Measurements from ENCODE around the gene LIPN. TPM values are rescaled to one million over a fixed set of nuclear protein-coding genes. Genes with fewer than 3 reads are reported as not detected.

The LIPN gene
- total and polyA plus RNA-seq, 4 donors: 0.30 TPM; not detected in 3

- 100% methylated on average over 1 of the region's 6 CpGs for WGBS (ENCODE audit: insufficient coverage)
- Histone ChIP-seq H3K36me3 (ENCODE audit: control insufficient read depth, insufficient read depth, low read length) (no peaks in the 10 kb centered on the region), H3K4me3 (ENCODE audit: low read depth, low read length) (no peak overlapping the region), H3K4me1 (ENCODE audit: control insufficient read depth, insufficient read depth, low read length) (no peaks in the 10 kb centered on the region), H3K27me3 (ENCODE audit: control insufficient read depth, insufficient read depth, low read length) (no peaks in the 10 kb centered on the region), H3K27ac (ENCODE audit: low read depth, low read length) (no peak overlapping the region), H3K9me3 (ENCODE audit: control insufficient read depth, insufficient read depth, low read length) (no peaks in the 10 kb centered on the region)
- DNase-seq (ENCODE audit: low read depth in 4 of 6, low spot score in 6 of 6): no peak
Observed at GRCh38 chr10:88813200-88813599, 53.4 kb downstream of the LIPN start.

DNA sequence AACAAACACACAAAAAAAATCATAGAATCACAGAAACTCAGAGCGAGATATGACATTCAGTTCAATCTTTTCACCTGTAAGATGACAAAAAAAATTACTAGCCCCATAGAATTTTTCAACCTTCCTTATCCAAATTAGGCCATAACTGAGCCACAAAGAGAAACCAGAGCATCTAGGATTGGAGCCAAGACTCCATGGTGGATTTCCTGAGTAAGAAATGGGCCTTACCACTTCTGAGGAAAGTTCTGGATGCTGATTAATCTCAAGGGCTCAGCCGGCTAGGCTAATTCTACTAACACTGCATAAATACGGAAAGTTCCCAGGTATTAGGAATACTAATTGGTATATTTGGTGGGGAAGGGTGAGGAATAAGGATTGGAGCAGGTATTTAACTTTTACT, 59.5 kb downstream of the LIPN start:
- Histone ChIP-seq H3K36me3 (ENCODE audit: control insufficient read depth, insufficient read depth, low read length) (no peaks in the 10 kb centered on the region), H3K9me3 (ENCODE audit: control insufficient read depth, insufficient read depth, low read length) (no peaks in the 10 kb centered on the region), H3K4me1 (ENCODE audit: control insufficient read depth, insufficient read depth, low read length) (no peaks in the 10 kb centered on the region), H3K27ac (ENCODE audit: low read depth, low read length) (no peak overlapping the region), H3K4me3 (ENCODE audit: low read depth, low read length) (no peak overlapping the region), H3K27me3 (ENCODE audit: control insufficient read depth, insufficient read depth, low read length) (no peaks in the 10 kb centered on the region)
- 82% methylated on average over 3 of the region's 3 CpGs for WGBS (ENCODE audit: insufficient coverage)
- no peak for DNase-seq (ENCODE audit: low read depth in 4 of 6, low spot score in 6 of 6)

- no peaks in the 10 kb centered on the region for H3K4me1 ChIP-seq (ENCODE audit: control insufficient read depth, insufficient read depth, low read length)
- no peak overlapping the region for H3K27ac ChIP-seq (ENCODE audit: low read depth, low read length)
- no peak overlapping the region for H3K4me3 ChIP-seq (ENCODE audit: low read depth, low read length)
- H3K36me3 ChIP-seq (ENCODE audit: control insufficient read depth, insufficient read depth, low read length): no peaks in the 10 kb centered on the region
- no peaks in the 10 kb centered on the region for H3K9me3 ChIP-seq (ENCODE audit: control insufficient read depth, insufficient read depth, low read length)
- peak in 5 of 6 donors; percentile 7 to 74 (median 22) for DNase-seq (ENCODE audit: low read depth in 4 of 6, low spot score in 6 of 6)
- no peaks in the 10 kb centered on the region for H3K27me3 ChIP-seq (ENCODE audit: control insufficient read depth, insufficient read depth, low read length)
Observed at GRCh38 chr10:88820748-88821401, 61.1 kb downstream of the LIPN start.

- DNase-seq (ENCODE audit: low read depth in 4 of 6, low spot score in 6 of 6): no peak
- no peaks in the 10 kb centered on the region for H3K4me1 ChIP-seq (ENCODE audit: control insufficient read depth, insufficient read depth, low read length)
Observed at GRCh38 chr10:88826388-88826787, 66.6 kb downstream of the LIPN start.

GRCh38 chr10:88827671-88828070, 67.9 kb downstream of the LIPN start:
- no peaks in the 10 kb centered on the region for H3K36me3 ChIP-seq (ENCODE audit: control insufficient read depth, insufficient read depth, low read length)
- H3K27me3 ChIP-seq (ENCODE audit: control insufficient read depth, insufficient read depth, low read length): no peaks in the 10 kb centered on the region
- WGBS (ENCODE audit: insufficient coverage): no CpG with 5 or more reads among the region's 2 CpGs
- H3K4me1 ChIP-seq (ENCODE audit: control insufficient read depth, insufficient read depth, low read length): no peaks in the 10 kb centered on the region
- H3K4me3 ChIP-seq (ENCODE audit: low read depth, low read length): no peak overlapping the region
- H3K27ac ChIP-seq (ENCODE audit: low read depth, low read length): no peak overlapping the region
- no peaks in the 10 kb centered on the region for H3K9me3 ChIP-seq (ENCODE audit: control insufficient read depth, insufficient read depth, low read length)
- no peak for DNase-seq (ENCODE audit: low read depth in 4 of 6, low spot score in 6 of 6)

More at GRCh38 chr10:88826388-88826787, 66.6 kb downstream of the LIPN start:
- no peak overlapping the region for H3K27ac ChIP-seq (ENCODE audit: low read depth, low read length)
- 59% methylated on average over 3 of the region's 4 CpGs for WGBS (ENCODE audit: insufficient coverage)
- H3K36me3 ChIP-seq (ENCODE audit: control insufficient read depth, insufficient read depth, low read length): no peaks in the 10 kb centered on the region
- no peak overlapping the region for H3K4me3 ChIP-seq (ENCODE audit: low read depth, low read length)
- no peaks in the 10 kb centered on the region for H3K27me3 ChIP-seq (ENCODE audit: control insufficient read depth, insufficient read depth, low read length)
- H3K9me3 ChIP-seq (ENCODE audit: control insufficient read depth, insufficient read depth, low read length): no peaks in the 10 kb centered on the region

- no peak for DNase-seq (ENCODE audit: low read depth in 4 of 6, low spot score in 6 of 6)
- no peaks in the 10 kb centered on the region for H3K27me3 ChIP-seq (ENCODE audit: control insufficient read depth, insufficient read depth, low read length)
- no peaks in the 10 kb centered on the region for H3K4me1 ChIP-seq (ENCODE audit: control insufficient read depth, insufficient read depth, low read length)
- H3K36me3 ChIP-seq (ENCODE audit: control insufficient read depth, insufficient read depth, low read length): no peaks in the 10 kb centered on the region
- H3K4me3 ChIP-seq (ENCODE audit: low read depth, low read length): no peak overlapping the region
- no CpG with 5 or more reads among the region's 1 CpG for WGBS (ENCODE audit: insufficient coverage)
- no peaks in the 10 kb centered on the region for H3K9me3 ChIP-seq (ENCODE audit: control insufficient read depth, insufficient read depth, low read length)
- no peak overlapping the region for H3K27ac ChIP-seq (ENCODE audit: low read depth, low read length)
Observed at GRCh38 chr10:88828310-88828709, 68.5 kb downstream of the LIPN start.

Other genes starting within 250 kb of the LIPN start
- gene RNLS, start 176.7 kb upstream of the LIPN start, total RNA-seq: 10 to 100 TPM in 1 of 2 donors, 1 to 10 TPM in 1; 8.3 to 16.1 TPM
- 1 to 10 TPM; 6.1 to 7.1 TPM for gene RNLS, start 176.7 kb upstream of the LIPN start, polyA plus RNA-seq (ENCODE audit: insufficient read length in 2 of 2)
- under 1 TPM; 0.28 to 0.40 TPM for gene LIPJ, start 173.3 kb upstream of the LIPN start, total RNA-seq
- under 1 TPM; 0.30 to 0.73 TPM for gene LIPJ, start 173.3 kb upstream of the LIPN start, polyA plus RNA-seq (ENCODE audit: insufficient read length in 2 of 2)
- not detected for gene LIPF, start 95.6 kb upstream of the LIPN start, total RNA-seq
- gene LIPF, start 95.6 kb upstream of the LIPN start, polyA plus RNA-seq (ENCODE audit: insufficient read length in 2 of 2): not detected
- not detected for gene LIPK, start 53.8 kb upstream of the LIPN start, total RNA-seq
- not detected for gene LIPK, start 53.8 kb upstream of the LIPN start, polyA plus RNA-seq (ENCODE audit: insufficient read length in 2 of 2)
- not detected for gene LIPM, start 42.7 kb downstream of the LIPN start, total RNA-seq
- gene LIPM, start 42.7 kb downstream of the LIPN start, polyA plus RNA-seq (ENCODE audit: insufficient read length in 2 of 2): under 1 TPM in 1 of 2 donors, not detected in 1; 0.21 TPM
- gene ANKRD22, start 91.8 kb downstream of the LIPN start, total RNA-seq: under 1 TPM; 0.17 to 0.59 TPM
- gene ANKRD22, start 91.8 kb downstream of the LIPN start, polyA plus RNA-seq (ENCODE audit: insufficient read length in 2 of 2): under 1 TPM in 1 of 2 donors, not detected in 1; 0.70 TPM
- gene STAMBPL1, start 120.2 kb downstream of the LIPN start, total RNA-seq: 10 to 100 TPM; 10.2 to 23.9 TPM
- gene STAMBPL1, start 120.2 kb downstream of the LIPN start, polyA plus RNA-seq (ENCODE audit: insufficient read length in 2 of 2): 10 to 100 TPM in 1 of 2 donors, 1 to 10 TPM in 1; 8.4 to 10.4 TPM
- gene ACTA2, start 192.8 kb downstream of the LIPN start, total RNA-seq: 100 to 1,000 TPM in 1 of 2 donors, 10 to 100 TPM in 1; 97.2 to 357 TPM
- gene ACTA2, start 192.8 kb downstream of the LIPN start, polyA plus RNA-seq (ENCODE audit: insufficient read length in 2 of 2): 10 to 100 TPM; 37.7 to 44.4 TPM
- gene FAS, start 230.8 kb downstream of the LIPN start, total RNA-seq: 1 to 10 TPM; 6.4 to 9.0 TPM
- gene FAS, start 230.8 kb downstream of the LIPN start, polyA plus RNA-seq (ENCODE audit: insufficient read length in 2 of 2): 1 to 10 TPM; 4.5 to 5.1 TPM